NCI-H128 (cell line): ENCODE data around the gene COX10.
"Not testable (repeated sequence)": the region's sequence is repeated elsewhere in the genome, so short reads cannot be mapped to it uniquely, and the experiment has no call there.

Source experiments
- DNase-seq: peaks from one replicate; lab custom pipeline; 2025; ENCODE audit not compliant: unreplicated experiment; lab: John Stamatoyannopoulos, UW

COX10 gene

DNA sequence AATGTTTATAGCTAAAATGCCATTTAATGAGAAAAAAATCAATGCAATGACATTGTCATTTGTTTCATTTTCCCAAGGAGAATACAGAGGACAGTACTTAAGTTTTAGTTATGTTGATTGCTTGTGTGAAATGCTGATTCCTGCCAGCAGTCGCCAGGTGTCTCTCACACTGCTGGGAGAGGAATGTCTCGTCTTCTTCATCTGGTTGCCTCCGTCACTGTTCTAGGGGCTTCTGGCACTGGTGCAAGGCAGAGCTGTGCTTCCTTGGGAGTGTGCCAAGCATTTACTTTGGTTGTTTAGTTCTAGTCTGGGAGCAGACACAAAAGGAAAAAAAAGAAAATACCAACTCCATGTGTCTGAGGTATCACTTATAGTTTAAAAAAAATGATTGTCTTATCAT lies 107.7 kb downstream of the COX10 start:
- peak; percentile 4 for DNase-seq

DNA sequence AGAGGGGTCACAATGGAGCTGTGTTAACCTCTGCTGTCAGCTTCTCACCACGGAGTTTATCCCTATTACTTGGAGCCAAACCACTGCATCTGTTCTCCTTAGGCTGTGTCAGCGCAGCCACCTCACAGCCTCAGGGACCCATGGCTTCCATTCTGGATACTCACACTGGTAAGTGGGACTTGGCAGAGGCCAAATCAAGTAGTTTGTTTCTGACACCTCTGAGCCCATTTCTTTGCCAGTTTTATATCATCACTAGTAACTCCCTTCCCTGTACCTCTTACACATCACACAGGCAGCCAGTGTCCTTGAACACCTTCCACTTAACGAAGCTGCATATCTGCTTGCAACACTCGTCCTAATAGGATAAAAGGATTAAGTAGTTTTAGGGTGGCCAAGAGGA lies 108.5 kb downstream of the COX10 start:
- not testable (repeated sequence) for DNase-seq

DNA sequence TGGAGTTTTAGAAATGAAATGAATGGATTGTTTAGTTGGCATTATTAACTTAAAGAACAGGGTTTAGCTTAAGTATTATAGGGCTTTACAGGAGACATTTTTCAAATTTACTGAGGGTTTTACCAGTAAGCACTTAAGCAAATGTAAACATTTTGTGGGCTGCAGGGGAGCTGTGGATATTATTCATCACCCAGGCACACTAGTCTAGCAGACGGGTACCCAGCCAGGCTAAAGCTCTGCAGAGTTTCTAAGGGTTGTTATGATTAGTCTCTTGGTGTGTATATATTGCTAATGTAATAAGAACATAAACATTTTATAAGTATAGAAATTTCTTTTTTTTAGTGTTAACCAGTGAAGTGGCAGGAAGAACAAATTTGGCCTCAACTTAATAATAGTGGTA lies 110.6 kb downstream of the COX10 start:
- not testable (repeated sequence) for DNase-seq

DNA sequence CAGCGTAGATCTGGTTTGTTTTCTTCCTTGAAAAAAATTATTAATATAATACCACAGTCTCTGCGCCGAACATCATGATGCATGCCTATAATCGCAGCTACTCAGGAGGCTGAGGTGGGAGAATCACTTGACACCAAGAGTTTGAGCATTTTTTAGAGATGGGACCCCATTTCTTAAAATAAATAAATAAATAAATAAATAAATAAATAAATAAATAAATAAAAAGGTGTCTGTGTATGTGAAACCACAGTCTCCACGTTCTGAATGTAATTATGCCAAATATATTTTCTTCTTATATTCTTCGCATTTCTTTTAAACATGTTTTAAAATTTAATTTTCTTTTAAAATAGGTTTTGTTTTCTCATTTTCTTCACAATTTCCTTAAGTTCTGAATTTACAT lies 112.8 kb downstream of the COX10 start:
- DNase-seq = not testable (repeated sequence)

DNA sequence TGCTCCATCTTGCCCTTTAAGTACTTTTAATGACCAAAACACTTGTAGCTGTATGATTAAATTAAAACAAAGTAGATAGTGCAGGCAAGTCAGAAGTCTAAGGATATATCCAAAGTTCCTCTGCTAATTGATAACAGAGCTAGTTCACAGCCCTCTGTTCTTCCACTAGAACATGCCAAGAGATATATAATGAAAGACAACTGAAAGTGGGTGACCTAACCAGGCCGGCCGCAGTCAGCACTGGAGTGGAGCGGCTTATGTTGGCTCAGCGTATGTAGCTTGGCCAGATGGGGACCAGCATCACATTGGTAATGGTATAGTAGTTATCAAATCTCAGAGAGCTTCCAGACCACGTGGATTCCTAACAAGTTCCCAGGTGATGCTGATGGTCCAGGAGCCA lies 115.2 kb downstream of the COX10 start:
- DNase-seq = not testable (repeated sequence)

DNA sequence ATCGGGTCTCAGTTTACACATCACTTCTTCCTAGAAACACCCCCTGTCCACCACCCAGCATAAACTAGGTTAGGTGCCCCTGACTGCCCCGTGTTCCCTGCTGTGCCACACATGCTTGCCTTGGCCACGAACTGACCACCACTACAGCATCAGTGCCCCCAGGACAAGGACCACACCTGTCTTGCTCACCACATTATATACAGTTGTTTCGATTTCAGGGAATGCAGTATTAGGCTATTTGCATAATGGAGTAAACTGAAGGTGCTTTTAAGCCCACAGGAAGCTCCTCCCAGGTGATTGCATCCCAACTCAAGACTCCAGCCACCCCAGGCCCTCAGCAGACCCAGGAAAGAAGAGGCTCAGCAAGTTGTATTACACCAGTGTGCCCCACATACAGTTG lies 117.1 kb downstream of the COX10 start:
- not testable (repeated sequence) for DNase-seq

DNA sequence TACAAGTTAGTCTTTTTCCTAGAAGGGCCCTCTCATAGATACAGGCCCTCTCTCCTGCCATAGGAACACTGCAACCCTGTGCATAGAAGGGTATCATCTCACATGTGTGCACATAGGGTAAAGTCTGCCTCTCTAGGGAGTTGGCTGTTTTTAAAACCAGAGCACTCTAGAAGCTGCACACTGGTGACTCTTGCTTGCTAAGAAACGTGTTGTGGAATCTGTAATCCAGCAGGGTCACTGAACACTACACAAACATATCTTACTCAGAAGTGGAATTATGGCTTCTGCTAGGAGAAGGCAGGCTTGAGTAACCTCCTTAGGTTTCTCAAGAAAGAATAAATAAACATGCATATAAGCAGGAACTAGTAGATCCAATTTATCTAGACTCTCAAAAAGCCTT lies 121.5 kb downstream of the COX10 start:
- not testable (repeated sequence) for DNase-seq

DNA sequence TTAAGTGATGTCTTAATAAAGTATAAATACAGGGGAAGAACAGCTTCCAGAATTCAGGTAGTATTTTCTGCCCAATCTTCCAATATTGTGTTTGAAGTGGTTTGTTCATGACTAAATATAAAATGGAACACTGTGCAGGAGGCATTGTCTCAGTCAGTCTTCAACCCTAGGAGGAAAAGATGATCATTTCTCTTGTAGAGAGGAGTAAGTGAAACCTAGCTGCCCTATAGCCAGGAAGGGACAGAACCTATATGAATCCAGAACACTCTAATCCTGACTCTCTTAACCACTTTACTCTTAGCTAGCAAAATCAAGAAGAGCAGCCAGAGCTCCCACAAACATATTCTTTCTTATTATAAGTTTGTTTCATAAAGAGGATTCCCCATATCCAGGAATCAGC lies 122.2 kb downstream of the COX10 start:
- not testable (repeated sequence) for DNase-seq

DNA sequence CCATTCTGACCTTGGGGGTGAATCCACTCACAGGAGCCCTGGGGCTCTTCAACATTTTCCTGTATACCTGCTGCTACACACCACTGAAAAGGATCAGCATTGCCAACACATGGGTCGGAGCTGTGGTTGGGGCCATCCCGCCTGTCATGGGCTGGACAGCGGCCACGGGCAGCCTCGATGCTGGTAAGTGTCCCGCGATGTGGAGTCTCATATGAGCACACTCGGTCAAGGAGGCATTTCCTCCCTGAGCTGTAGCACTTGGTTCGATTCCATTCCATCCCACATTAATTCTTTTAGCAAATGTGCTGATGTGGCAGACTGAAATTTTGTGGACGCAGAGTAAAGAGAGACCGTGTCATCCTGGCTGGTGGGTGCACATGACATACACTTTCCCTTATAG lies 122.7 kb downstream of the COX10 start:
- not testable (repeated sequence) for DNase-seq

DNA sequence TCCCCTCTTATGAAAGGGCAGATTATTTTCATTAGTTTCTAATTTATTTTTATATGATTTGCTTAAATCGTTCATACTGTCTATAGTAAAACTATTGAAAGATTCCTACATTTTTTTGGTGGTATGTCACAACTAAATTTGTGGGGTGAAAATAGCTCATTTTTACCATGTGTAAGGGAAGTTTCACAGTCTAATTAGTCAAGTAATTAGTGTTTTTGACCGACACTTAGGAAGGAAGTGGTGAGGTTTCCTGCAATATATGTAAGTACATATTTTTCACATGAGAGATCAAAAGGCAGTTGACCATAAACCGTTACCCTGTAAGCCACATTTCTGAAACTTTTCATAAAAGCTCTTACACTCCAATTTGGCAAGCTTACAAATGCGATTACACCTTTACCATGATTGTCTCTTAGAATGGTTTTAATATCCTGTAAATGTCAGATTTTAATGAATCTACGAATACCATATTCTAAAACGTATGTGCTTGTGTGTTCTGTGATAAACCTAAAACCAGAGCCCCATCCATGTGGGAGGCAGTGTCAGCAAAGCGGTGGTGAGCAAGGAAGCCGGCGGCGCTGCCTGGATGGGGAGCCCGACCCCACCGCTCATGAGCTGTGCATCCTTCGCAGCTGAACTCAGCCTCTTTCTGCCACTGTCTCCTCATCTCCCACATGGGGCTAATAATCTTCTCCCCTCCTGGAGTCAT lies 123.5 kb downstream of the COX10 start:
- DNase-seq = not testable (repeated sequence)

DNA sequence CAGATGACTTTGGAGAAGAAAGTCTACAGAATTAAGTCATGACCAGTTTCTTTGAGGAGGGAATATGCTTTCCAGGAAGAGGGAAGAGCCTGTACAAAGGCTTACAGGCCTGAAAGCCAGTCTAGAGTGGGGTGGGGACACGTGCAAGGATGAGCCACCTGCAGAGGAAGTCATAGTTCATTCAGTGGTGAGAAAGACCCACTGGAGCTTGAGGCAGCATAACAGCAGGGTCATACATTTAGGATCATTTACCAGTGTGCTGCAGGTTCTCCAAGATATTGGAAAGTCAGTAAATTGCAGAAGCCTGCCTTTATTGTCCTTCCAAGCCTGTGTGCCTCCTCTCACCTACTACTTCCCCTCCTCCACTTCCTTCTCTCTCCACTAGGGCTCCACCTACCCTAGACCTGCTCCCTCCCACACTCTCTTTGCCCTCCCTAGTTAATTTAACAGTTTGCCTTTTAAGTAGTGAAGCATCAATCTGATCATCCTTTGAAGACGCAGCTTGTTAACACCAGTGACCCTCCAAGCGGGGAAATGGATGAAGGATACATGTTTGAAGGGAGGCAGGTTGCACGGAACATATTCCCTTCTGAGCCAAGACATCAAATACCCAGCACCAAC lies 127.2 kb downstream of the COX10 start:
- DNase-seq = no peak

DNA sequence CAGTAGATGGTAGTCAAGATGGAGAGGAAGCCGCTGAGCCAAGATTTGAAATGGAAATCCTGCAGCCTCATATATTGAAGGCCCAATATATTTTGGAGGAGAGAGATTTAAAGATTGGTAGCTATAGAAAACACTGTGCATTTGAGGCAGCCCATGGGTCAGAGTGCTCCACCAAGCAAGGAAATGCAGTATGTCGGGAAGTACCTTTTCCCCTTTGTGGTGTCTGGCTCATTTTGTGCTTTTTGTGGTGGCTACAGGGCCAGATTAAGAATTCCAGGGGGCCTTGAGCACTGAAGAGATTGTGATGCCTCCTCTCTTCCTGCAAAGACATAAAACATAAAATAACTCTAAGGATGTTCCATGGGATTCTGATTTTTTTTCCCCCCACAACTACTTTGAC lies 127.8 kb downstream of the COX10 start:
- no peak for DNase-seq

DNA sequence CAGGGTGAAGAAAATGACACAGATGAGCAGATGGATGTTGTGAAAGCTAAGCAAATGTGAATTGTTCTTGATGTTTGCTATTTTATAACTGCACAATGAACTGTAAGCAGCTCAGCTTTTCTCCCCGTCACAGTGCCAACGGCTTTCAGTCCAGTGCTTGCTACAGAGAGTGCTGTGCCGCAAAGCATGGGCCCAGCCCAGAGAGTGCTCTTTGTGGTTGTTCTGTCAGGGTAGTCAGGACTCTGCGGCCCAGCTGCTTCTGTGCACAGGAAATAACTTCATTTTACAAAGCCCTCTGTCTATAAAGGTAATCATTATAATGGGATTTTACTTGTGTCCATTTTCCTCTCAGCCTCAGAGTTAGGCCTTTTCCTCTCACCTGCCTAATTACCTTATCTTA lies 128.3 kb downstream of the COX10 start:
- no peak for DNase-seq

DNA sequence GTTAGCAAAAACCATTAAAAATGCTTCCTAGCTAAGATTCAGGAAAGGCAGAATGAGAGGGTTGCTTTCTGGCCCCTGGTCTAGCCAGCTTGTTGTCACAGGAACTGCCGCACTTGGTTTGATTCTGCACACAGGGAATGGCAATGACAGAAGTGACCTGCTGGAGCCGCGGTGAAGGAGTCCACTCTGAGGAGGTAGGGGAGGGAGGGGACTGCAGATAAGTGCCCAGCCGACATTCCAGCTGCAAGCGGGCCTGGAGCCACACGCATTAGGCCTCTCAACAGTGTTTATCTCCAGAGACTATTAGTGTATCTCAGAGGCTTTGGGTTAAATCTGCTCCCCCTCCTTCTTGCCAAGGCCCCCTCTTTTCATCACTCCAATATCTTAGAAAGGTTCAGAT lies 128.7 kb downstream of the COX10 start:
- DNase-seq = no peak

DNA sequence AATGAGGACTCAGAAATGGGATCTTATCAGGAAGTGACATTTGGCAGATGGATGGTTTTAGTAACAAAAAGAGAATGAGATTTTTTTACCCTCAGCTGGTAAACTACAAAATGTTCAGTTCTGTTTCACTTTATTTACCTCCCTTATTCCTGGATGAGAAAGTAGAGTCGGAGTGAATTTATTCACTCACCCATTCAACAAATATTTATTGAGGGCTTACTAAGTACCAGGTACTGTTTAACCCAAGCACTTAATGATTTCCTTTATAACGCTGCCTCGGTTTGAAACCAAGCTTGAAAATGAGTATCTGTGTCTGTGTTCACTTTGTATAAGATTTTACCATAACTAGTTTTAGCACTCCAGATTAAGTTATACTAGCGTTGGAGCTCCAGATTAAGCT lies 129.3 kb downstream of the COX10 start:
- no peak for DNase-seq

DNA sequence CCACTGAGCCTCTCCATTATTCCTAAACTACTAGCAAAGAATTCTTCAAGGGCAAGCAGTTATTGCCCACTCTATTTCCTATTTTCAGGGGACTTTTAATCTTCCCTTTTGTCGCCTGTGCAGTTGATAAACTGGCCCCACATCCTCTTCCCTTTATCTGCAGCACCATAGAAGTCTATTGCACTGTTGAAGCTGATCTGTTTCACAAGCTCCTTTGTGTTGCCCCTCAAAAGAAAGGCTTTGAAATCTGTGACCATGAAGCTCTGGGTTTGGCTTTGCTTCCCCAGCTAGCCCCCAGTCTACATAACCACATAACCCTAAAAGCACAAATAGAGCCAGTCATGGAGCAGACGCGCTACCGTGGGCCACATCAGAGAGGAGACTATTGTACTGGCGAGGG lies 130.3 kb downstream of the COX10 start:
- DNase-seq = no peak

DNA sequence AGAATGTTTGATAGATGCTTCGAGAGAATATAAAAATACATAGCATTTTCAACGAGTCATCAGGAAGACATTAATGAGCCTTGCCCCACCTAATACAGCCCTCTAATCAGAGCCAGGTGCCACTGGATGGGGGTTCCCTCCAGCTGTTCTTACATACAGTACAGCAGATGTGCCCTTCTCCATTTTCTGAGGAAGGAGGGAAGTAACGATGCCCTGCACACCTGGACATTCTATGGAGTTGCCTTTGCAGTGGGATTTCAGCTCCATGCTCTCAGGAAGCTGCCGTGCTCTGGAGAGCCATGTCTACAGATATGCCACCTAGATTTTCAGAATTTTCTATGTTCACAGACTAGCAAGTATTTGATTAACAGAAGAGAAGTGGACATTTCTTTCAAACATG lies 131.1 kb downstream of the COX10 start:
- no peak for DNase-seq

DNA sequence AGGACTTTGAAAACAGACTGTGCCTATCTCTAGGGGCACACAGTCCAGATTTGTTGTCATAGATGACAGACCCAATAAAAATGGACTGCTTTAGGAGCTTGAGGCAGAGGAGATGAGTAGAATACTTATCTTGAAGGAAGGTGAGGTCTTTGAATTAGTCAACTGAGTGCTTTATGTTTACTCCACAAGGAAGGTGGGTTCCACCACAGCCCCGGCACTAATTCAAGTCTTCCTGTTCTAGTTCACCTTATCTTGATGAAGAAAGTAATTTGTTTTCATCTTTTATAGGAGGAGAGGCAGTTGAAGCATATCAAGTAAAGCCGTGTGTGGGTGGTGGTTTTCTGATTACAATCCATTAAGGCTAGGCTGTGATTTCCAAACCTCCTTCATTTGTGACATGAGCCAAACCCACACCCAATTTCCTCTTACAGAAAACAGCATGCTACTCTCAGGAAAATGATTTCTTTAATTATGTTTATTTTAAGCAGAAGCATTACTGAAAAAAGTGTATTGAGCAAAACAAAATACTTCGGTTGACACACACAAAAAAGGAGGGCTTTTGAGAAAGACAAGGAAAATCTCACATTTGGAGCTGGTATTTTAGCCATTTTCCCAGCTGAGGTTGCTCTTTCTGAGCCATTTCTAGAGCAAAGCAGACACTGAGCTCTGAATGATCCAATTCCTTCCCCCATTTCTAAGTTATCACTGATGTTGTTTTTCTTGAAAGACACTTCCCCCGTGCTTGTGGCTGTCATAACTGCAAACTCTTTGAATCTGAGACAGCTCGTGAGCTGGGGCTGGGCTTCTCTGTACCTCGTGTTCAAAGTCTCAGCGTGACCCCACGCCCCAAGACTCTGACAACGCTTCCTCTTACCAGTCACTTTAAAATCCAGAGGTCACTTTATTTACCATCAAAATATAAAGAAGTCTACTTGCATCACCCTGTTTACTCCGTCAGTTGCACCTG lies 132.0 kb downstream of the COX10 start:
- DNase-seq = no peak

DNA sequence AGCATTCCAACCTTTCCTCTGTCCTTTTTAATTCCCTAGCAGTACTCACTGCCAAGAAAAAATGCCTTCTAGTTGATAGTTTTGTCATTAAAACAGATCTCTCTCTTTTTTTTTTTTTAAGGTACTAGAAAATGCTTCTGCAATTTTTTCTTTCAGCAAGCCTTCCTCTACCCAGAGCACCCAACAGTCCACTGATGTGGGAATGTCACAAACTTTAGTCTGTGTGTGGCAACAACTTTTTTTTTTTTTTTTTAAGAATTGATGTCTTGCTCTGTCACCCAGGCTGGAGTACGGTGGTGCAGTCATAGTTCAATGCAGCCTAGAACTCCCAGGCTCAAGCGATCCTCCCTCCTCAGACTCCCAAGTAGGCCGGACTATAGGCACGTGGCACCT lies 132.7 kb downstream of the COX10 start:
- DNase-seq = no peak

DNA sequence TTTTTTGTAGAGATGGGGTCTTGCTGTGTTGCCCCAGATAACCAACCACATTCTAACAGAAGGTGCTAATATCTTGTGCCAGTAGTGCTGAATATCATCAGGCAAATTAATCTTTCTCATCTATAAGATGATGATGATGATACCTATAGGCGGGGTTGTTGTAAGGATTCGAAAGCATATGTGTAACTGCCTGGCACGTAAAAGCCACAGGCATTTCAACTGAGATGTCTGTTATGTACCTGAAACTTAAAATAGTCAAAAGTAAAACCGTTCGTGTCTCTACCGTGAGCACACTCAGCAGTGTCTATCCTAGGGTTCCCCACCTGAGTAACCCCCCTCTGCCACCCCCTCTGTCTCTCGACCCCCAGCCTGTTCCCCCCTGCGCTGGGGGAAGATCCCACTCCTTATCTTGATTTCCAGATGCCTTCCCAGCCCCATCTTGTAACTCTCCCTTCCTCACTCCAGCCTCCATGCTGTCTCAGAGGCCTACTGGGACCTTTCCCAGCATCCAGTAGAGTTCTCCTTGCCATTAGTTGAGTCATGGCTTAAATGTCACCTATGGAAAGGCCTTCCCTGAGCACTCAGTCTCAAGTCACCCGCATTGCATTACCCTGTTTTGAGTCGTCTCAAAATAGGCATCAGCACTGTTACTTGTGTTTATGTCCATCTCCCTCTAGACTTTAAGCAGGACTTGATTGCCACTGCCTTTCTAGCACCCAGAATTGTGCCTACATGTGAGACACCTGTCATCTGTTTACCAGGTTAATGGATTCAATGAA lies 133.3 kb downstream of the COX10 start:
- no peak for DNase-seq

DNA sequence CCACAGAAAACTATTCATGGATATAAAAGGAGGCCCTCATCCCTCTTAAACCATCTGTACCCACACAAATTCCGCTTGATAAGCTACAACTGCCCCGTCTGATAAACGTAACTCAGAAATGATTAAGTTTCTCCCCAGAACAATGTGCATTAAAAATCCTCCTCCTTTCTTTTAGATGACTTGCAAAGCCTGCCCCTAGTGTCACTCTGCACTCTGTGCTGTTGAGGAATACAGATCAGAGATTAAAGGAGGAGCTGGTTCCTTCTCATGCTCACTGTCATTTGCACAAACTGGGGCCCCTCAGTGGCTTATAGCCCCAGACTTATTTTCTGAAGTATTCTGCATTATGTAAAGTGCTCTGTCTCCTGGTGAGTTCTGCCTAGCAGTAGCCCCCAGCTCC lies 134.1 kb downstream of the COX10 start:
- no peak for DNase-seq
